K562 (cell line): Measurements from ENCODE around the gene ZNF143. TPM values are rescaled to one million over a fixed set of nuclear protein-coding genes. Genes with fewer than 3 reads are reported as not detected.

ENCODE experiments used
- CHD1 ChIP-seq: fragments of 200-600 bp; sonication (generic); IDR thresholded peaks from one replicate; pipeline ENCODE4 v1.6.1; 2012; ENCODE audit warnings: mild to moderate bottlenecking, moderate library complexity, low read length, inconsistent platforms
- CTBP1 ChIP-seq: fragments of 450-650 bp; IDR thresholded peaks from 2 replicates; pipeline ENCODE4 v1.6.1; 2016; ENCODE audit warnings: borderline replicate concordance
- EGR1 ChIP-seq: fragments of 450-650 bp; conservative IDR thresholded peaks from 2 replicates; pipeline ENCODE4 v1.6.1; 2017; ENCODE audit warnings: mild to moderate bottlenecking
- EP400 ChIP-seq: fragments of 450-650 bp; IDR thresholded peaks from 2 replicates; pipeline ENCODE4 v1.6.1; 2017; ENCODE audit warnings: antibody characterized with exemption, mild to moderate bottlenecking, moderate library complexity
- ESRRA ChIP-seq: fragments of 450-650 bp; IDR thresholded peaks from 2 replicates; pipeline ENCODE4 v1.6.1; 2014; ENCODE audit warnings: low read depth, mild to moderate bottlenecking, moderate library complexity, borderline replicate concordance
- HSF4 ChIP-seq: fragments of 250-450 bp; sonication (Bioruptor Pico); IDR thresholded peaks from 2 replicates; pipeline ENCODE4 v2.1.2; 2022; ENCODE audit warnings: mild to moderate bottlenecking, moderate library complexity, borderline replicate concordance
- L3MBTL2 ChIP-seq: fragments of 450-650 bp; IDR thresholded peaks from 2 replicates; pipeline ENCODE4 v1.6.1; 2016; ENCODE audit warnings: mild to moderate bottlenecking, moderate library complexity
- NCOA6 ChIP-seq: fragments of 450-650 bp; IDR thresholded peaks from 2 replicates; pipeline ENCODE4 v1.6.1; 2017; ENCODE audit warnings: mild to moderate bottlenecking
- PHF20 ChIP-seq: fragments of 450-650 bp; IDR thresholded peaks from 2 replicates; pipeline ENCODE4 v1.6.1; 2018; ENCODE audit not compliant: partially characterized antibody
- POLR2B ChIP-seq: fragments of 450-650 bp; IDR thresholded peaks from 2 replicates; pipeline ENCODE4 v1.6.1; 2018; ENCODE audit warnings: low read depth; ENCODE audit not compliant: partially characterized antibody
- PRPF4 ChIP-seq: fragments of 200-400 bp; formaldehyde crosslinking; IDR thresholded peaks from one replicate; pipeline ENCODE4 v1.6.1; 2017; ENCODE audit warnings: low read length, low read depth, mild to moderate bottlenecking; ENCODE audit not compliant: insufficient read depth, poor library complexity, severe bottlenecking
- RBM22 ChIP-seq: fragments of 200-400 bp; formaldehyde crosslinking; IDR thresholded peaks from 2 replicates; pipeline ENCODE4 v1.6.1; 2018; ENCODE audit warnings: low read length, low read depth; ENCODE audit not compliant: poor library complexity, severe bottlenecking
- SIN3A ChIP-seq, 2 experiments: fragments of 150-350 bp in 1 of 2; IDR thresholded peaks; 2 replicates each; pipeline ENCODE4 v1.6.1; 2011 to 2016; ENCODE audit warnings: borderline replicate concordance in 2 of 2, low read depth in 2 of 2, low read length in 2 of 2, mild to moderate bottlenecking in 2 of 2, moderate library complexity in 2 of 2; ENCODE audit not compliant: control insufficient read depth in 1 of 2
- VEZF1 ChIP-seq: fragments of 200-800 bp; sonication (Bioruptor generic); IDR thresholded peaks from 2 replicates; pipeline ENCODE4 v1.6.1; 2017; ENCODE audit warnings: missing genetic modification characterization, missing compliant biosample characterization
- ZFP1 ChIP-seq: fragments of 450-650 bp; formaldehyde crosslinking; IDR thresholded peaks from 2 replicates; pipeline ENCODE4 v1.4.0; 2020; ENCODE audit warnings: mild to moderate bottlenecking, mixed read lengths
- ZNF586 ChIP-seq: fragments of 450-650 bp; formaldehyde crosslinking; conservative IDR thresholded peaks from 2 replicates; pipeline ENCODE4 v1.4.0; 2020; ENCODE audit warnings: mild to moderate bottlenecking, moderate library complexity
- polyA plus RNA-seq, 8 experiments: library from polyadenylated mRNA; depleted of rRNA in 4 of 8; stranded (reverse) in 5 of 8; unstranded in 3 of 8; fragments of >200 nt; fragmentation: Nextera tagmentation in 2 of 8; fragmentation: Illumina TruSeq in 1 of 8; extraction: Ambion mirVana in 2 of 8; extraction: Trizol in 1 of 8; gene quantifications; 2 replicates each; pipeline versions ENCODE4 v1.2.1 to v1.2.3, GENCODE V29; 2011 to 2014; ENCODE audit warnings: inconsistent platforms in 1 of 8, missing spikeins in 1 of 8
- total RNA-seq, 7 experiments: library from RNA; depleted of rRNA in 6 of 7; stranded (reverse); fragments of >200 nt in 6 of 7; fragmentation: Illumina TruSeq in 2 of 7; extraction: Trizol in 2 of 7; gene quantifications; 2 replicates each; pipeline versions ENCODE4 v1.2.1 to v1.2.3, GENCODE V29; 2011 to 2021; ENCODE audit warnings: low replicate concordance in 1 of 7
- TF ChIP-seq, protein P1 (sequence below): fragments of 450-650 bp; IDR thresholded peaks from 2 replicates; pipeline ENCODE4 v1.6.1; 2017; ENCODE audit warnings: antibody characterized with exemption, mild to moderate bottlenecking
- TF ChIP-seq, protein P2 (sequence below), 2 experiments: fragments of 450-650 bp in 1 of 2; sonication (generic) in 1 of 2; formaldehyde crosslinking; conservative IDR thresholded peaks; 2 replicates each; pipeline versions ENCODE4 v1.4.0 to v1.8.1; 2020 to 2022; ENCODE audit warnings: mild to moderate bottlenecking in 1 of 2, missing genetic modification reagents in 1 of 2
- TF ChIP-seq, protein P3 (sequence below), 2 experiments: fragments of 200-800 bp in 1 of 2; sonication (Bioruptor generic) in 1 of 2; sonication (generic) in 1 of 2; formaldehyde crosslinking in 1 of 2; IDR thresholded peaks in 1 of 2; conservative IDR thresholded peaks in 1 of 2; 2 replicates each; pipeline versions ENCODE4 v1.5.0 to v1.6.1; 2016 to 2020; ENCODE audit warnings: missing compliant biosample characterization in 1 of 2, missing genetic modification characterization in 1 of 2, missing genetic modification reagents in 1 of 2

Gene ZNF143
- total and polyA plus RNA-seq, 9 of the 15 experiments (the other 6 are each of a cell fraction or from before 2014, with no cell fraction given): 18.4 to 58.5 (median 27.1) TPM

DNA sequence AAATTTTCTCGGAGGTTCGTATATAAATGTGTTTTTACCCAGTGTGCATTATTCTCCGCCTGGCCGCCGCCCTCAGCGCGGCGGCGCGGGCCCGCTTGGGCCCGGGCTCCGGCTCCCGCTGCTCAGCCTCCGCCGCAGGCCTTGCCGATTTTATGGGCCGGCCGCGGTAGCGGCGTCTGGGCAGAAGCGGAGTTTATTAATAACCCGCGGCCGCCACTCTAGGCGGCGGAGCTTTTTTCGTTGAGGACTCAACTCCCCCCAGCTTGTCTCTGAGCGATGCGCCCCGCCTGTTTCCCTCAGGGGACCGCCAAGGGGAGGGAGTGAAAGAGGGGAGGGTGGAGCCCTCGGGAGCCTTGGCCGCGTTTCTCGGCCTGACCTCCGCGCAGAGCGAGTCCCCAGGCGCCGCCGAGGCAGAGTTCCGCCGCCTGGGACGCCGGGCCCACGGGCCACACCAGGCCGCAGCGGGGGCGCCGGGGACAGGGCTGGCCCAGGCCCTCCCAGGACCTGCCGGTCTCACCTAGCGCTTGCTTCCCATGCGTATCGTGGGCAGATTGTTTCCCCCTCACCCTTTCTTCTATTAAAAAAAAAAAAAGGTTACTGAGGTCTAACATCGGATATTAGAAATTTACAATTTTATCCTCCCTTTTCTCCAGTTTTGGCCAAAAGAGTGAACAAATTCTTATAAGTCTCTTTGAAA, 399 bp downstream of the ZNF143 start (continued):
- TF ChIP-seq L3MBTL2 (peak; percentile 53), ZFP1 (0 out of 2 replicates have a peak, but pooled peaks have one; percentile 23), CHD1 (peak; percentile 99), EGR1 (no peak), NCOA6 (no peak), SIN3A (IDR thresholded peaks at IDR 0.05; ENCODE audit: borderline replicate concordance in 2 of 2, control insufficient read depth in 1 of 2, low read depth in 2 of 2, low read length in 2 of 2) (peak in 1 of 2 experiments; percentile 43; a peak in 1 of 4 replicates), PRPF4 (peak; percentile 94), ESRRA (0 out of 2 replicates have a peak, but pooled peaks have one; percentile 2), PHF20 (peak; percentile 61), VEZF1 (CRISPR knock-in tag) (peak; percentile 93), RBM22 (peak; percentile 97), ZNF586 (CRISPR knock-in tag) (no peak), POLR2B (peak; percentile 68), CTBP1 (0 out of 2 replicates have a peak, but pooled peaks have one; percentile 6), EP400 (no peak), HSF4 (CRISPR knock-in tag) (0 out of 2 replicates have a peak, but pooled peaks have one; percentile 29)
- TF ChIP-seq, protein P1, sequence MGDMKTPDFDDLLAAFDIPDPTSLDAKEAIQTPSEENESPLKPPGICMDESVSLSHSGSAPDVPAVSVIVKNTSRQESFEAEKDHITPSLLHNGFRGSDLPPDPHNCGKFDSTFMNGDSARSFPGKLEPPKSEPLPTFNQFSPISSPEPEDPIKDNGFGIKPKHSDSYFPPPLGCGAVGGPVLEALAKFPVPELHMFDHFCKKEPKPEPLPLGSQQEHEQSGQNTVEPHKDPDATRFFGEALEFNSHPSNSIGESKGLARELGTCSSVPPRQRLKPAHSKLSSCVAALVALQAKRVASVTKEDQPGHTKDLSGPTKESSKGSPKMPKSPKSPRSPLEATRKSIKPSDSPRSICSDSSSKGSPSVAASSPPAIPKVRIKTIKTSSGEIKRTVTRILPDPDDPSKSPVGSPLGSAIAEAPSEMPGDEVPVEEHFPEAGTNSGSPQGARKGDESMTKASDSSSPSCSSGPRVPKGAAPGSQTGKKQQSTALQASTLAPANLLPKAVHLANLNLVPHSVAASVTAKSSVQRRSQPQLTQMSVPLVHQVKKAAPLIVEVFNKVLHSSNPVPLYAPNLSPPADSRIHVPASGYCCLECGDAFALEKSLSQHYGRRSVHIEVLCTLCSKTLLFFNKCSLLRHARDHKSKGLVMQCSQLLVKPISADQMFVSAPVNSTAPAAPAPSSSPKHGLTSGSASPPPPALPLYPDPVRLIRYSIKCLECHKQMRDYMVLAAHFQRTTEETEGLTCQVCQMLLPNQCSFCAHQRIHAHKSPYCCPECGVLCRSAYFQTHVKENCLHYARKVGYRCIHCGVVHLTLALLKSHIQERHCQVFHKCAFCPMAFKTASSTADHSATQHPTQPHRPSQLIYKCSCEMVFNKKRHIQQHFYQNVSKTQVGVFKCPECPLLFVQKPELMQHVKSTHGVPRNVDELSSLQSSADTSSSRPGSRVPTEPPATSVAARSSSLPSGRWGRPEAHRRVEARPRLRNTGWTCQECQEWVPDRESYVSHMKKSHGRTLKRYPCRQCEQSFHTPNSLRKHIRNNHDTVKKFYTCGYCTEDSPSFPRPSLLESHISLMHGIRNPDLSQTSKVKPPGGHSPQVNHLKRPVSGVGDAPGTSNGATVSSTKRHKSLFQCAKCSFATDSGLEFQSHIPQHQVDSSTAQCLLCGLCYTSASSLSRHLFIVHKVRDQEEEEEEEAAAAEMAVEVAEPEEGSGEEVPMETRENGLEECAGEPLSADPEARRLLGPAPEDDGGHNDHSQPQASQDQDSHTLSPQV: peak; percentile 54; the same call in 1 of the 2 replicates
- TF ChIP-seq, protein P2, sequence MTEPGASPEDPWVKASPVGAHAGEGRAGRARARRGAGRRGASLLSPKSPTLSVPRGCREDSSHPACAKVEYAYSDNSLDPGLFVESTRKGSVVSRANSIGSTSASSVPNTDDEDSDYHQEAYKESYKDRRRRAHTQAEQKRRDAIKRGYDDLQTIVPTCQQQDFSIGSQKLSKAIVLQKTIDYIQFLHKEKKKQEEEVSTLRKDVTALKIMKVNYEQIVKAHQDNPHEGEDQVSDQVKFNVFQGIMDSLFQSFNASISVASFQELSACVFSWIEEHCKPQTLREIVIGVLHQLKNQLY (CRISPR knock-in tag; conservative IDR thresholded peaks at IDR 0.05): no peak
- TF ChIP-seq, protein P3, sequence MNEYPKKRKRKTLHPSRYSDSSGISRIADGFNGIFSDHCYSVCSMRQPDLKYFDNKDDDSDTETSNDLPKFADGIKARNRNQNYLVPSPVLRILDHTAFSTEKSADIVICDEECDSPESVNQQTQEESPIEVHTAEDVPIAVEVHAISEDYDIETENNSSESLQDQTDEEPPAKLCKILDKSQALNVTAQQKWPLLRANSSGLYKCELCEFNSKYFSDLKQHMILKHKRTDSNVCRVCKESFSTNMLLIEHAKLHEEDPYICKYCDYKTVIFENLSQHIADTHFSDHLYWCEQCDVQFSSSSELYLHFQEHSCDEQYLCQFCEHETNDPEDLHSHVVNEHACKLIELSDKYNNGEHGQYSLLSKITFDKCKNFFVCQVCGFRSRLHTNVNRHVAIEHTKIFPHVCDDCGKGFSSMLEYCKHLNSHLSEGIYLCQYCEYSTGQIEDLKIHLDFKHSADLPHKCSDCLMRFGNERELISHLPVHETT (CRISPR knock-in tag; conservative IDR thresholded peaks at IDR 0.05 in 1 of 2, IDR thresholded peaks at IDR 0.05 in 1 of 2): peak in 1 of 2 experiments; percentile 72; a peak in 1 of 4 replicates
